GM19372 (cell line): ENCODE results near the gene HPS1.

ENCODE experiments used
- ATAC-seq: cut with Tn5 transposase; IDR thresholded peaks from one replicate; pipeline ENCODE4 v1.9.1; 2021; ENCODE audit warnings: mild to moderate bottlenecking, low read depth, moderate library complexity; ENCODE audit not compliant: unreplicated experiment

The HPS1 gene

DNA sequence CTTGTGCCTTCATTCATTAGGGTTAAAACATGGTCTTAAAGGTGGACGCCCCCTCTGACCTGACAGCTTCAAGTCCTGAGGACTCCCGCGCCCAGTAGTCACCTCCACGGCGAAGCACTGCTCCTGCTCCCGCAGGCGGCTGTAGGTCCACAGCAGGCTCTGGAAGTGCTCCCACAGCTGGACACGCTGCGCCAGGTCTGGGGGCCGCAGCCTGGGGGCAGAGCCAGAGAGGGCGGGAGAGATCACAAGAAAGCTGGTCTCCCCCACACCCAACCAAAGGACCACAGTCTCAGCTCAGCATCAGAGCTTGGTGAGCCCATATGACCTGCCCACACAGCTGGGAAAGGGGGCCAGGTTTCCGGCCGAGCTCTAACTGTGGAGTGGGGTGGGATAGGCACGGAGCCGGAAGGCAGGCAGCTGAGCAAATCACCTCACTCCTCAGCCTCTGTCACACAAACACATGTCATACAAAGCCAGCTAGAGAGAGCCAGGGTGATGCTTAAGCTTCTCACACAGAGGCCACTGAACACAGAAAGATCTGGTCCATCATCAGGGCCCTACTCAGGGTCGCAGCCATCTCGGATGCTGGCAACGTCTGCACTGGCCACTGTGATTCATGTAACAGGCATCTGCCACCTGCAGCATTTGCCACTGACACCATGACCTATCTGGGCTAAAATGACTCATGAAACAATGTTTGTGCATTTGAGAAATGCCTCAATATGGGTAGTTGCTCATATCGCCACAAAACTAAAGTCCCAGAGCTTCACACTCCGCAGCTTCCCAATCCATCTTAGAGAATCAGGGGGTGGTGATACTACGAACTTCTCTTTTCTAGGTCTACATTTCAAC, 12.6 kb downstream of the HPS1 start:
- no peak for ATAC-seq

DNA sequence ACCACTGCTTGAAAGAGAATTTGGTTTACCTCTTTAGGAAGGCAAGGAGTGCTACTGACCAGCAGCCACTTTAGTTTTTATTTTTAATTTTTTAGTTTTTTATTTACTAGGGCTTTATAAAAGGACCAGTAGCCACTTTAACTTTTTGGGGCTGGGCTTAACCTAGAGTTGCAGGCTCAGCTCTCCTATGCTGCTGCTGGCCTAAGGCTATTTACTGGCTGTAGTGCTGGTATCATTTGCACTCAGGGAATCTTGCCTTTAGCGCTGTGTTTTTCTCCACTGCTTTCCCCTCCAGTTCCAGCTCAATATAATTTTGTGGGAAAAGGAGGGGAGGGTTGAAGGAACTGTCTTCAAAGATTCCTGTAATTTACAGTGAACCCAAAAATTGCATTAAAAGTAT, 13.4 kb downstream of the HPS1 start:
- no peak for ATAC-seq

DNA sequence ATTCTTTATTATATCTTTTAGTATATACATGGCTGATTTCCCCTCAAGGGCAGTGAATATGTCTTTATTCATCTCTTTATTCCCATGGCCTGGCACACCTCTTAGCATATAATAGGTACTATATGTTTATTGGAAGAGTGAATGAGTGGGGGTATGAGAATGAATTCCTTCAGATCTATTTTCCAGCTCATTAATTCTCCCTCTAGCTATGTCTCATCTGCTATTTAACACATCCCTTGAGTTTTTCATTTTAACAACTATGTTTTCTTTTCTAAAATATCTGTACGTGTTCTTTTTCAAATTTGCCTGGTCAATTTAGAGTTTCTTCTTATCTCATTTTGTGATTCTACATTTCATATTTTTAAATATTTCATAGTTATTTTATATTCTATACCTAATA, 14.4 kb downstream of the HPS1 start:
- no peak for ATAC-seq

DNA sequence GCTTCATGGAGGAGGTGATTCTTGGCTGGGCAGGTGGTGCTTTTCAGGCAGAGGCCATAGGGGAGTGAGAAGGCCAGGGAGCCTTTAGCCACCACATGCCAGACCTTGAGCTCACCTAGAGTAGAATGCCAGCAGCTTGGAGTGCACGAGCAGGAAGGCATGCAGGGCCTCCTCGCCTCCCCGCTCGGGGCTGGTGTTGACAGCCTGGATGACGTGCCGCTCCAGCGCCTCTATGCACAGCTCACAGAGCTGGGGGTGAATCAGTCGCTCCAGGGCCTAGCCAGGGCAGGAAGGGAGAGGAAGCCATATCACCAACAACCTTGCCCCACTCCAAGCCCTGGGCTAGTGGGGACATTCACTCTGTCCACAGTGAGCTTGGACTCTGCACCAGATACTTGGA, 15.7 kb downstream of the HPS1 start:
- no peak for ATAC-seq

- no peak for ATAC-seq
Measured at GRCh38 chr10:98430427-98430826, 16.3 kb downstream of the HPS1 start.

DNA sequence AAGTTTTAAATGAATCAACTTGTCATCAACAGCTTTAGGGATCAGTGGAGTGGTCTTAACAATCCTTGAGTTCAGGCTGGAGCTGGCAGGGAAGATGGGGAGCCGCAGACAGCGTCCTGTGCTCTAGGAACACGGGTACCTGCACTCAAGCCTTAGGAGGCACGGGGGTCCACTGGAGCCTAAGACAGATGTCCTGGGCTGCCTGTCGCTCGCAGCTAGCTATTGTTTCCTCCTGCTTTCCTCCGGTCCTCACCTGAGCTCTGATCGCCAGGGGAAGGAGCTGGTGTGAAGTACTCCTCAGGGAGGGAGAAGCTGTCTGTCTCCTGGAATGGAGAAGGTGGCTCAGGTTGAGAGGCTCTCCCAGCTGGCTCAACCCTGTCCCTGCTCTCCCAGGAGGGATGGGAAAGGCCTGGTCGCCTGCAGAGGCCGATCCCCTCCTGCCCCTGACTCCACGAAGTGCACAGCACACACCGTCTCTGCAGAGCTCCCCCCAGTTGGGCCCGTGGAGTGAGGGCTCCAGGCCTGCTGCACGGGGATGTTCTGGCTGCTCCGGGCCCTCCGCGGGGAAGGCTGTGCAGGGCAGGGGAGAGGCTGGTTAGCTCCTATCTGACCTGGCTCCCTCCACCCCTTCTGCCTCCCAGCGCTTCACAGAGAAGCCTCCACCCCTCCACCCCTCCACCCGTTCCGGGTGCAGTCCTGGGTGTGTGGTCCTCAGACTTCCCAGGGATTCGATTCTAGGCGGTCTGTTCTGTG, 17.2 kb downstream of the HPS1 start:
- no peak for ATAC-seq

GRCh38 chr10:98427011-98427515, 19.7 kb downstream of the HPS1 start:
- ATAC-seq, result no peak

DNA sequence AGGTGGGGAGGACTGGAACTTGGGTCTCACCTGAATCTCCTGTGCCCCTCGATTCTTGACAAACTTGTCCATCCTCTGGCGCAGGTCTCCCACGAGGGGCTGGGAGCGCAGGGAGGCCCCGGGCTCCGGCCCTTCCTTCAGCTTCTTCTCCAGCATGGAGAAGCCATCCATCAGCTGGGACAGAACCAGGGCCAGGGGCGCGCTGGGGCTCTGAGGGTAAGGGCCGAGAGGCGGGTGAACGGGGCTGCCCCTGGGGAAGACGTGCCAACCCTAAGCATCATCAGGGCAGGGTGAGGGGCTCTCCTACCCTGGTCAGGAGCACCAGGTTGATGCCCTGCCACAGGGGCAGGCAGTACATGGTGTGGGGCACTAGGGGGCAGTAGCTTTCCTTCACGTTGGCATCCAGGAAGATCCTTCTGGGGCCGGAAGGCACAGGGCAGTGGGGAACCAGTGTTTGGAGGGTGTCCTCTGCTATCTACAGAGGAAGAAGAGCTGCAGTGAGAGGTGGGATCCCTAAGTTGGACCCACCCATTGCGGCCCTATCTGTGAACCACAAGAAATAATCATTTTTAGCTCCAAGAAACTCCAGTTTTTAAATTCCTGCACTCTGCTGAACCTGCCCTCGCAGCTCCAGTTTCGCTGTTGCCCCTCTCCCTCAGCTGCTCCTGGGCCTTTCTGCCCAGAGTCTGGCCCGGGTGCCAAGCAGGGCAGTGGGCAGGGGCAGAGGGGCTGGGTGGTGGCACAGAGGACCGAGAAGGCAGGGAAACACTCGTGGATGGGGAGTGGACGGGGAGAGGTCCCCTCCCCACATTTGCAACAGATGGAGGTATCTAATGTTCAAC, 21.0 kb downstream of the HPS1 start:
- peak; percentile 63 for ATAC-seq

DNA sequence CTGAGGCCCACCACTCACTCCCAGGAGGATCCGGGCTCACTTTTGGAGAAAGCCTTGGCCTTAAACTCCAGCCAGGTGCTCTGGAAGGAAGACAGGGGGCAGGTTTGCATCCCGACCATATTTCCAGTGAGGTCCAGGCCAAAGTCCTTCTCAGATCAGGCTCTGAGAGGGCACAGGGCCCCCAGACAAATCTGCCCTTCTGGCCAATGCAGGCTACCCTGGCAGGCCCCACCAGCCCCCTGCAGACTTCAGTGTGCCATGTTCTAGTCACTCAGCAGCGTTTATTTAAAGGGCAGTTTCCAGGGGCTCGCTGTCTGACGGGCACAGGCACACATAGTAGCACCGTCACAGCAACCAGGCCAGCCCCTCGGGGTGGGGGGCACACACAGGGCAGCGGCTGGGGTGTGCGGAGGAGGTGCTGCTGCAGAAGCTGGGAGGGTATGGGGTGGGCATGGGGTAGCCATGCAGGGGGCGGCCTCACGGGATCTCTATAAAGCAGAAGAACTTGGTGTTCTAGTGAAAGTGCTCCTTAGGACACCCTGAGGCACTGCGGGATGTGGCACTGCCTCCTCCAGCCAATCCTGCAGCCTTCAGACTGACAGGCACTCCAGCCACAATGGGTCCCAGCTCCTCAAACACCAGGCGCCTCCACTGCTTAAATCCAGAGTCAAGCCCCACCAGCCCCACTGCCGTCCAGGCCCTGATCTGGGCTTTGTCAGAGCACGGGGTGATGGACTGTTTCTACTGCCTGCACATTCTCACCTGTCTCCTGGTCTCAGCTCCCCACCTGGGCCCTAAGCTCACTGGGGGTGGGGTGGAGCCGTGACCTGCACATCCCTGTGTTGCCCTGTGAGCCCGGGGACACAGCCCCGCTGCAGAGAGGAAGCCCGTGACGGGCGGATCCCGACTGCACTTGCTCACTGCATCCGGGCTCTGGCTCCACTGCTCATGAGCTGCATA, 22.2 kb downstream of the HPS1 start:
- ATAC-seq, result no peak

DNA sequence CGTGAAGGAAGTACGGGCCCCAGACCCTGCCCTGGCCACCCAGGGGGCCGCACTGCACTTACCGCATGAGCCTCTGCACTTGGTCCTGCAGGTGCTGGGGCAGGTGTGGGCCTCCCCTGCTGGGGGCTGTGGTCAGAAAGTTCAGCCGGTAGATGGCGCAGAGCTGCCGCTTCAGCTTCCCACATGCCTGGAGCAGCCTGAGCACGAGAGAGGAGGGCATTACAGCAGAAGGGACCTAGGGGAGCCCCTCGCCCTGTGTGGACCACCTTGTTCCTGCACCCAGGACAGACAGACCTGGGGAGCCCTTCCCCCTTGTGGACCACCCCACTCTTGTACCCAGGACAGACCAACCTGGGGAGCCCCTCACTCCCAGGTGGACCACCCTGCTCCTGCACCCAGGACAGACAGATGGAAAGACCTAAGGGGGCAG, 23.0 kb downstream of the HPS1 start:
- no peak for ATAC-seq

- ATAC-seq, result no peak
Measured at GRCh38 chr10:98422182-98422581, 24.6 kb downstream of the HPS1 start.

DNA sequence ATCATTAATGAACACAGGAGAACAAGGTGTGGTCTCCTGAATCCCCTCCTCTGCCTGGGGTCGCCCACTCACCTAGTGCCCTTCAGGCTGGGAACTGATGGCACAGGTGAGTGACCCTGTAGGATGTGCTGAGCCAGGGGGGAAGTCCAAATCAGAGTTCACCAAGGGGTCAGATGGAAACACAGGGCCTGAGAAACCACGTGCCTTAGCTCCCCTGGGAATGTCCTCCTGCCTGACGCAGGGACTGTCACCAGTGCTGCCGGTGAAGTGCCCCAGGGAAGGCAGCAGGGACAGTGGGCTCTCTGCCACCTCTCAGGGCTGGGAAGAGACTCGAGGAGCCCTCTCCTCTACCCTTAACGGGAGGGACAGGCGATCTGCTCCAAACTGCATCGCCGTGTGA, 25.9 kb downstream of the HPS1 start:
- ATAC-seq, result no peak

DNA sequence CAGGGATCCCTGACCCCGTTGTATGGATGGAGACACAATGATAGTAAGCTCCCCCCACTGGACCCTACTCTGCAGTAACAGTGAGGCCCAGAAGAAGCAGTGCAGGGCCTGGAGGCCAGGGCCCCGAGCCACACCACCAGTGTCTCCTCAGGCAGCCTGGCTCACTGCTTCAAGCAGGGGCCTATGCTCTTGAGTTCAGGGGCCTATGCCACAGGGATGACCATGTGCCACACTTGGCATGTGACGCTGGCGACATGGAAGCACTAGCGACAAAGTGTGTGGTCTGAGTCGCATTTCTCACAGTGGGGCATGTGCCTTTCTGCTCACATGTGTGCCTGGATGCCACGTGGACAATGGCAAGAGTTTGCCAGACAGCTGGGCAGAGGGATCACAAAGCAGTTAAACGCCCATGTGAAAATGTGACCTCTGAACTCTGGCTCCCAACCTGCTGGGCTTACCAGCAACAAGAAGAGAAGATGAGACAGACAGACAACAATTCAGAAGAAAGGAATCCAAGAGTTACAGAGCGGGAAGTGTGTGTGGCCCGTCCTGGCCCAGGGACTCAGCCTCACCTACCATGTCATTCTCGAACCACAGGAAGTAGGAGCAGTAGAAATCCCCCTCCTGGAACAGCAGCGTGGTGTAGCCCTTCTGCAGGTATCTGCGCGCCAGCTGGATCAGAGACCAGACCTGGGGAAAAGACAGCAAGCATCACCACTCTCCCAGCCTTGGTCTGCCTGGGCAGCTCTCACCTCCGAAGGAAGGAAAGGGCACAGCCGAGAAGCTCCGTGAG, 27.1 kb downstream of the HPS1 start:
- no peak for ATAC-seq

DNA sequence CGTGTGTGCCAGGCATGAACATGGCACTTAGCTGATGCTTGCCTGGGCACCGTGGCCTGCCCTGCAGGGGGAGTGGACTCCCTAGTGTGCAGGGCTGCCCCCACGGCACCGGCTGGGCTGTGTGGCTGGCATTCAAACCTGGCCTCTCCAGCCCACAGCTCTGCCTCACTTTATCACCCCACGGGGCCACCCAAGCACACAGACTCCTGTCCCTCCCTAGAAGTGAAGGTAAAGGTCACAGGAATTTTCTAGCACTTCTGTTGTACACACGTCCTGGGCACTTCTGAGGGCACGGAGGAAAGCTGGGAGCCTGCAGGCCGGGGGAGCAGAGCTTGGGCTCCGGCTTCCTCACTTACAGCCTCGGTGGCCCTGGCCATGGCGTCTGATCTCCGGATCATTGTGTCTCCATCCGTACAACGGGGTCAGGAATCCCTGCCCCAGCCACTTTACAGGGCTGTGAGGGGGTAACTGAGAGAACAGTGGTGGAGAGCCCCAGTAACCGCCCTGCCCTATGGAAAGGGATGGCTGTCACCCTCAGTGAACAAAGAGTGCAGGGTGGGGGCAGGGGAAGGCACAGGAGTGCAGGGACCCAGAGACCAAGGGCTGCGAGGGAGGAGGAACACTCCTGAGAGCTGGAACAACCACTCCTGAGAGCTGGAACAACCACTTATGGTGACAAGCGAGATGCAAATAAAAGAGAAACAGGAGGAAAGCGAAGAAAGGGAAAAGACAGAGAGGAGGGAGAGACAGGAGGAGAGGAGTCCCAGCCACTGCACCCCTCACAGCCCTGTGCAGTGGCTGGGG, 27.9 kb downstream of the HPS1 start:
- ATAC-seq, result no peak

- ATAC-seq, result no peak
Measured at GRCh38 chr10:98417973-98418664, 28.6 kb downstream of the HPS1 start.

DNA sequence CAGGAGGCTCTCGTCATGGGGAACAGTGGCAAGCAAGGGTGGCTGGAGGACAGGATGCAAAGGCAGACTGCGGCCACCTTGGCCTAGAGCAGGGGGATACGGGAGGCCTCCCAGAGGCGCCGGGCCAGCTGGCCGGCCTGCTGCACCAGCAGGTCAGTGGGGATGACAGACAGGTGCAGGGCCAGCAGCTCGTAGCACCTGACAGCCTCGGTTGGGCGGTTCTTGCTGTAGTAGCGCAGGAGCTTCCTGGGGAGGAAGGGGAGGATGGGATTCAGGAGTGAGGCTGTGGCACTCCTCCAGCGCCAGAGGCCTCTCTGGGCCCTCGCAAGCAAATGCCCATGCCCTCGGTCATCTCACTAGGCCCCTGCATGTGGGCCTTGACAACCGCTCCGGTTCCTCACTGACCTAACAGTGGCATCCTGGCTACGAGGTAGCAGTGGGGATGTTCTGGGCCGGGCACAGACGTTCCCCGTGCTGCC, 29.2 kb downstream of the HPS1 start:
- ATAC-seq, result no peak

DNA sequence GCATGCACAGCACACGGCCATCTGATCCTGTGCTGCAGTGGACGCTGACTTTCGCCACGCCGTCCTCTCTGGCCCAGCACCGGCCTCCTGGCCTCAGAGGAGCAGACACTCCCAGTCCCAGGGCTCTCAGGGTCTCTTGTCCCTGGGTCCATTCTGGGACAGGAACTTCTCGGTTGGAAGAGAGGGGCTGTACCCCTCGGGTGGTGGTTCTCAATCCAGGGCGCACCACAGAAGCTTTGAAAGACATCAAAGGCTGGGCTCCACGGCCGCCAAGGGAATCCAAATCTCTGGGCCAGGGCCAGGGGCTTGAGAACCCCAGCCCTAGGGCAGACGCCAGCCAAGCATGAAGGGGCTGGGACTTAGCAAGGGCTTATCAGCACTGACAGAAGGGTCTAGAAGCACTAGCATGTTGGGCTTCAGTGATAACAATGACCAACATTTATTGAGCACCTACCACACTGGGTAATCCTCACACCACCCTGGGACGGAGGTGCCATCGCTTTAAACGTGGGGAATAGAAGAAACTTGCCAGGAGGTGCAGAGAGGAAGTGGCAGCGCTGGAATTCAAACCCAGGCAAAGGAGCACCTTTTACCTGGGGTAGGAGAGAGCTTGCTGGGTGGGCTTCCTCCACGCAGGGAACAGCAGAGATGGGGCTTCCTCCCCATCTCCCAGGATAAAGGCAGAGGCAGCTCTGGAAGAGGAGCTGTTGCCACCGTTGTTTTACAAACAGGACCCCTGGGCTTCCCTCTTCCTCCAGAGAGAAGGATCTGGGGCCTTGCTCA, 29.9 kb downstream of the HPS1 start:
- ATAC-seq, result no peak
